HEK293 (cell line): ENCODE measurements around the gene ATP10A.

ENCODE experiments used
- CTCF ChIA-PET: fragments of 350-600 bp; formaldehyde crosslinking; extraction: SDS; loops from one replicate; lab custom pipeline; 2021; ENCODE audit warnings: antibody characterized with exemption; lab: Yijun Ruan, JAX
- POLR2A ChIA-PET: fragments of 300-600 bp; formaldehyde crosslinking; extraction: SDS; loops from one replicate; lab custom pipeline; 2020; ENCODE audit warnings: antibody characterized with exemption, inconsistent platforms; lab: Yijun Ruan, JAX
- H3K27ac ChIP-seq: fragments of 200-500 bp; sonication (Bioruptor generic); 2 replicates; pipeline ENCODE4 v1.5.1; 2014; ENCODE audit warnings: low read depth, low read length, control low read depth, inconsistent platforms; ENCODE audit errors: extremely low read depth
- H3K36me3 ChIP-seq, 2 experiments: fragments of 200-500 bp in 1 of 2; sonication (Bioruptor generic) in 1 of 2; 1 replicate in 1 of 2; 2 replicates in 1 of 2; pipeline ENCODE4 v1.5.1; 2014 to 2017; ENCODE audit warnings: inconsistent platforms in 2 of 2, low read length in 2 of 2; ENCODE audit not compliant: control insufficient read depth in 2 of 2, insufficient read depth in 1 of 2
- H3K4me1 ChIP-seq: fragments of 200-500 bp; sonication (Bioruptor generic); 2 replicates; pipeline ENCODE4 v1.5.1; 2014; ENCODE audit warnings: mild to moderate bottlenecking, low read length, inconsistent platforms; ENCODE audit not compliant: control insufficient read depth, insufficient read depth
- H3K4me3 ChIP-seq: 2 replicates; pipeline ENCODE4 v1.5.1; 2011; ENCODE audit warnings: low read depth, mild to moderate bottlenecking, control low read depth, low read length, moderate library complexity
- H3K9me3 ChIP-seq: fragments of 200-500 bp; sonication (Bioruptor generic); 2 replicates; pipeline ENCODE4 v1.5.1; 2014; ENCODE audit warnings: low read depth, low read length, inconsistent platforms; ENCODE audit not compliant: control insufficient read depth, insufficient read depth
- HOXD13 ChIP-seq: sonication (generic); formaldehyde crosslinking; IDR thresholded peaks from 2 replicates; pipeline ENCODE4 v1.8.0; 2022; ENCODE audit warnings: missing genetic modification reagents, borderline replicate concordance
- KLF8 ChIP-seq: fragments of 450-650 bp; formaldehyde crosslinking; IDR thresholded peaks from 2 replicates; pipeline ENCODE4 v1.5.1; 2016; ENCODE audit warnings: missing biosample characterization, missing genetic modification characterization
- MZF1 ChIP-seq: fragments of 450-650 bp; formaldehyde crosslinking; IDR thresholded peaks from 2 replicates; pipeline ENCODE4 v1.5.1; 2017; ENCODE audit warnings: missing biosample characterization, missing genetic modification characterization, borderline replicate concordance
- OSR2 ChIP-seq: fragments of 450-650 bp; formaldehyde crosslinking; IDR thresholded peaks from 2 replicates; pipeline ENCODE4 v1.5.1; 2016; ENCODE audit warnings: missing biosample characterization, missing genetic modification characterization
- OVOL3 ChIP-seq: fragments of 450-650 bp; formaldehyde crosslinking; IDR thresholded peaks from 2 replicates; pipeline ENCODE4 v1.5.1; 2016; ENCODE audit warnings: missing biosample characterization, missing genetic modification characterization
- PBX3 ChIP-seq: sonication (generic); formaldehyde crosslinking; IDR thresholded peaks from 2 replicates; pipeline ENCODE4 v1.8.1; 2022; ENCODE audit warnings: mild to moderate bottlenecking, moderate library complexity, missing genetic modification reagents
- SP3 ChIP-seq: fragments of 450-650 bp; formaldehyde crosslinking; IDR thresholded peaks from 2 replicates; pipeline ENCODE4 v1.5.1; 2016; ENCODE audit warnings: missing biosample characterization, missing genetic modification characterization
- SP7 ChIP-seq: fragments of 450-650 bp; formaldehyde crosslinking; IDR thresholded peaks from 2 replicates; pipeline ENCODE4 v1.5.1; 2016; ENCODE audit warnings: missing biosample characterization, missing genetic modification characterization
- WT1 ChIP-seq: fragments of 450-650 bp; formaldehyde crosslinking; IDR thresholded peaks from 2 replicates; pipeline ENCODE4 v1.5.1; 2016; ENCODE audit warnings: missing biosample characterization, missing genetic modification characterization
- ZBTB6 ChIP-seq: fragments of 450-650 bp; formaldehyde crosslinking; IDR thresholded peaks from 2 replicates; pipeline ENCODE4 v1.5.1; 2017; ENCODE audit warnings: missing biosample characterization, missing genetic modification characterization
- ZEB2 ChIP-seq: fragments of 450-650 bp; formaldehyde crosslinking; IDR thresholded peaks from 2 replicates; pipeline ENCODE4 v1.5.1; 2016; ENCODE audit warnings: missing biosample characterization, missing genetic modification characterization
- ZFP69B ChIP-seq: fragments of 450-650 bp; formaldehyde crosslinking; IDR thresholded peaks from 2 replicates; pipeline ENCODE4 v1.5.1; 2016; ENCODE audit warnings: missing biosample characterization, missing genetic modification characterization
- ZIC2 ChIP-seq: fragments of 450-650 bp; formaldehyde crosslinking; IDR thresholded peaks from 2 replicates; pipeline ENCODE4 v1.5.1; 2016; ENCODE audit warnings: missing biosample characterization, missing genetic modification characterization
- ZNF112 ChIP-seq: fragments of 450-650 bp; formaldehyde crosslinking; IDR thresholded peaks from 2 replicates; pipeline ENCODE4 v1.5.0; 2017; ENCODE audit warnings: missing biosample characterization, missing genetic modification characterization
- ZNF155 ChIP-seq: fragments of 450-650 bp; formaldehyde crosslinking; IDR thresholded peaks from 2 replicates; pipeline ENCODE4 v1.5.1; 2016; ENCODE audit warnings: missing biosample characterization, missing genetic modification characterization
- ZNF16 ChIP-seq: fragments of 450-650 bp; formaldehyde crosslinking; IDR thresholded peaks from 2 replicates; pipeline ENCODE4 v1.5.1; 2016; ENCODE audit warnings: low read depth, missing biosample characterization, missing genetic modification characterization
- ZNF18 ChIP-seq: fragments of 450-650 bp; formaldehyde crosslinking; IDR thresholded peaks from 2 replicates; pipeline ENCODE4 v1.5.1; 2016; ENCODE audit warnings: missing biosample characterization, missing genetic modification characterization
- ZNF341 ChIP-seq: fragments of 450-650 bp; formaldehyde crosslinking; IDR thresholded peaks from 2 replicates; pipeline ENCODE4; 2016; ENCODE audit warnings: low read depth, missing biosample characterization, missing genetic modification characterization
- ZNF423 ChIP-seq: fragments of 450-650 bp; formaldehyde crosslinking; IDR thresholded peaks from 2 replicates; pipeline ENCODE4 v1.5.1; 2016; ENCODE audit warnings: missing biosample characterization, missing genetic modification characterization
- ZNF510 ChIP-seq: fragments of 450-650 bp; formaldehyde crosslinking; IDR thresholded peaks from 2 replicates; pipeline ENCODE4 v1.5.1; 2018; ENCODE audit warnings: mild to moderate bottlenecking, missing genetic modification characterization, missing biosample characterization; ENCODE audit not compliant: insufficient replicate concordance
- ZNF548 ChIP-seq: fragments of 450-650 bp; formaldehyde crosslinking; IDR thresholded peaks from 2 replicates; pipeline ENCODE4 v1.5.1; 2016; ENCODE audit warnings: missing biosample characterization, missing genetic modification characterization
- ZNF629 ChIP-seq: fragments of 450-650 bp; formaldehyde crosslinking; IDR thresholded peaks from 2 replicates; pipeline ENCODE4 v1.5.1; 2017; ENCODE audit warnings: missing biosample characterization, missing genetic modification characterization
- ZNF830 ChIP-seq: fragments of 450-650 bp; IDR thresholded peaks from 2 replicates; pipeline ENCODE4 v1.5.0; 2018; ENCODE audit warnings: missing biosample characterization, missing genetic modification characterization, low read depth, mild to moderate bottlenecking, moderate library complexity
- ZSCAN18 ChIP-seq: fragments of 450-650 bp; formaldehyde crosslinking; IDR thresholded peaks from 2 replicates; pipeline ENCODE4 v1.5.1; 2016; ENCODE audit warnings: missing biosample characterization, missing genetic modification characterization

Gene ATP10A

GRCh38 chr15:25661898-25662297 lies 201.2 kb downstream of the ATP10A start:
- ChIA-PET CTCF (no interaction called here), POLR2A (no interaction called here)
- Histone ChIP-seq H3K4me1 (no peaks in the 10 kb centered on the region), H3K4me3 (no peak overlapping the region), H3K9me3 (no peaks in the 10 kb centered on the region), H3K36me3 (no peaks in the 10 kb centered on the region), H3K27ac (no peak overlapping the region)
- TF ChIP-seq ZNF18 (tag by site-specific recombination) (no peak), ZNF16 (tag by site-specific recombination) (no peak), ZNF510 (no peak), OSR2 (tag by site-specific recombination) (no peak), ZNF423 (tag by site-specific recombination) (no peak), OVOL3 (tag by site-specific recombination) (no peak), ZNF155 (tag by site-specific recombination) (no peak)

- TF ChIP-seq HOXD13 (CRISPR knock-in tag) = no peak
- TF ChIP-seq ZFP69B = no peak
- no peaks in the 10 kb centered on the region for H3K36me3 ChIP-seq
- no peak overlapping the region for H3K27ac ChIP-seq
- H3K4me3 ChIP-seq = no peak overlapping the region
- POLR2A ChIA-PET = no interaction called here
- no peaks in the 10 kb centered on the region for H3K4me1 ChIP-seq
- no peaks in the 10 kb centered on the region for H3K9me3 ChIP-seq
- CTCF ChIA-PET = no interaction called here
Measured at GRCh38 chr15:25659251-25659650, 203.9 kb downstream of the ATP10A start.

GRCh38 chr15:25658560-25658959 lies 204.6 kb downstream of the ATP10A start:
- POLR2A ChIA-PET = no interaction called here

GRCh38 chr15:25655207-25655948 lies 207.7 kb downstream of the ATP10A start:
- no peaks in the 10 kb centered on the region for H3K9me3 ChIP-seq
- no peaks in the 10 kb centered on the region for H3K4me1 ChIP-seq
- no peak overlapping the region for H3K27ac ChIP-seq
- CTCF ChIA-PET = interaction anchor here (0.6 kb wide), 1 partner anchor 12 kb away, joined by 3 read pairs; no protein-coding TSS in a partner anchor
- H3K36me3 ChIP-seq = no peaks in the 10 kb centered on the region
- no peak overlapping the region for H3K4me3 ChIP-seq
- POLR2A ChIA-PET = no interaction called here
- no peak for TF ChIP-seq SP7
- no peak for TF ChIP-seq ZNF341 (tag by site-specific recombination)
- no peak for TF ChIP-seq ZNF830
- TF ChIP-seq MZF1 (tag by site-specific recombination) = no peak
- no peak for TF ChIP-seq KLF8 (tag by site-specific recombination)
- TF ChIP-seq ZNF548 (tag by site-specific recombination) = no peak
- no peak for TF ChIP-seq WT1 (tag by site-specific recombination)
- TF ChIP-seq ZBTB6 (tag by site-specific recombination) = no peak
- TF ChIP-seq ZSCAN18 (tag by site-specific recombination) = no peak
- TF ChIP-seq ZEB2 (tag by site-specific recombination) = no peak
- no peak for TF ChIP-seq ZNF112 (tag by site-specific recombination)
- TF ChIP-seq PBX3 = no peak

More at GRCh38 chr15:25658560-25658959, 204.6 kb downstream of the ATP10A start:
- CTCF ChIA-PET = no interaction called here
- no peaks in the 10 kb centered on the region for H3K9me3 ChIP-seq
- no peak overlapping the region for H3K4me3 ChIP-seq
- H3K27ac ChIP-seq = no peak overlapping the region
- H3K4me1 ChIP-seq = no peaks in the 10 kb centered on the region
- no peaks in the 10 kb centered on the region for H3K36me3 ChIP-seq
- TF ChIP-seq SP3 (tag by site-specific recombination) (no peak), ZNF629 (tag by site-specific recombination) (no peak), ZIC2 (no peak)
- TF ChIP-seq, all 188 proteins: peak for 0
